ENCODE results near the gene PFDN1. TPM values are rescaled to one million over a fixed set of nuclear protein-coding genes. Genes with fewer than 3 reads are reported as not detected.

PFDN1 gene
- total and polyA plus RNA-seq, 2 experiments from 2014 or later, result 84.1 to 98.0 TPM

DNA sequence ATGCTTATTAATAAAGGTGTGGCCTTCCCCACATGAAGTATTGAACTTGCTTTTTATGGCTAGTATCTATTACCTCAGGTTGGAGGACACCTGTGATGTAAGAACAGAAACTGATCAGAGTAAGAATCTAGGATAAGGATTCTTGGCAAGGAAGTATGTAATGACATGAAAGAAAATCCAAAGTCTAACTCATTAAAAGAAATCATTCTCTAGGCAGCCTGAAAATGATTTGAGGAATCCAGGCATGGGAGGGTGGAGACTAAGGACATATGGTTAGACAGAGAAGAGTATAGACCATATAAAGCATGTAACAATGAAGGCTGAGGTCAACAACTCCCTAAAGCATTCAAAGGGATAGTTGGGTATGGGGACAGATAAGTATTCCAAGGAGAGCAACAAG lies 32.9 kb downstream of the PFDN1 start:
- Histone ChIP-seq H3K27me3 (no peaks in the 10 kb centered on the region), H3K79me2 (peaks cover 38% of the 10 kb centered on the region), H4K20me1 (ENCODE audit: insufficient read depth, poor library complexity, severe bottlenecking) (no peaks in the 10 kb centered on the region), H3K9me2 (replicated peaks; ENCODE audit: insufficient read depth) (no peaks in the 10 kb centered on the region), H3K36me3 (replicated peaks; ENCODE audit: insufficient read depth, low read depth) (no peaks in the 10 kb centered on the region), H3K4me2 (no peak overlapping the region), H2AFZ (no peak overlapping the region), H3K4me1 (ENCODE audit: insufficient read depth) (no peaks in the 10 kb centered on the region), H3K27ac (no peak overlapping the region), H3K9me3 (ENCODE audit: low read depth) (no peaks in the 10 kb centered on the region), H3K4me3 (no peak overlapping the region)
- TF ChIP-seq, protein P1, sequence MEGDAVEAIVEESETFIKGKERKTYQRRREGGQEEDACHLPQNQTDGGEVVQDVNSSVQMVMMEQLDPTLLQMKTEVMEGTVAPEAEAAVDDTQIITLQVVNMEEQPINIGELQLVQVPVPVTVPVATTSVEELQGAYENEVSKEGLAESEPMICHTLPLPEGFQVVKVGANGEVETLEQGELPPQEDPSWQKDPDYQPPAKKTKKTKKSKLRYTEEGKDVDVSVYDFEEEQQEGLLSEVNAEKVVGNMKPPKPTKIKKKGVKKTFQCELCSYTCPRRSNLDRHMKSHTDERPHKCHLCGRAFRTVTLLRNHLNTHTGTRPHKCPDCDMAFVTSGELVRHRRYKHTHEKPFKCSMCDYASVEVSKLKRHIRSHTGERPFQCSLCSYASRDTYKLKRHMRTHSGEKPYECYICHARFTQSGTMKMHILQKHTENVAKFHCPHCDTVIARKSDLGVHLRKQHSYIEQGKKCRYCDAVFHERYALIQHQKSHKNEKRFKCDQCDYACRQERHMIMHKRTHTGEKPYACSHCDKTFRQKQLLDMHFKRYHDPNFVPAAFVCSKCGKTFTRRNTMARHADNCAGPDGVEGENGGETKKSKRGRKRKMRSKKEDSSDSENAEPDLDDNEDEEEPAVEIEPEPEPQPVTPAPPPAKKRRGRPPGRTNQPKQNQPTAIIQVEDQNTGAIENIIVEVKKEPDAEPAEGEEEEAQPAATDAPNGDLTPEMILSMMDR (IDR thresholded peaks at IDR 0.05; ENCODE audit: poor library complexity), result no peak
- no peak for TF ChIP-seq EZH2phosphoT487 (IDR thresholded peaks at IDR 0.05; ENCODE audit: low read depth, severe bottlenecking, unreplicated experiment)
- no peak for TF ChIP-seq EZH2 (IDR thresholded peaks at IDR 0.05; ENCODE audit: borderline replicate concordance)
- DNase-seq (ENCODE audit: low spot score), result no peak

DNA sequence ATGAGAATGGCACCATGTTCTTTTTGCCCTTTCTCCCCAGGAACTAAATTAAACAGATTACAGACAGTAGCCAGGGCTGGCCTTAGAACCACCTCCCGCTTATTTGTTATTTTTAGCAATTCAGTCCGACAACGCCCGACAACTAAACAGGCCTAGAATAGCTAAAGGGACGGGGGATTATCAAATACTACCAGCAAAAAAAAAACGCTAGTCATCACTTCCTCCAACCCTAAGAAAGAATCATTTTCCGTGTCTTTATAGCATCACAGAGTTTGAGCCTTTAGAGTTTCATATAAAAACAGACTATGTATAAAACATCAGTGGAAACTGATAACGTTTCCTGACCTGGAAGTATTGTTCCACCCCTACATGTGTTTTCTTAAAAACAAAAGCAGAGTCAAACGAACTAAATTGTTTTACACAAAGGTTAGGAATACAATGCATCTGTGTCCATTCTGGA lies 35.3 kb downstream of the PFDN1 start:
- Histone ChIP-seq H3K9me3 (ENCODE audit: low read depth) (no peaks in the 10 kb centered on the region), H3K79me2 (peaks cover 47% of the 10 kb centered on the region), H3K27me3 (no peaks in the 10 kb centered on the region), H3K4me3 (no peak overlapping the region), H3K4me2 (no peak overlapping the region), H4K20me1 (ENCODE audit: insufficient read depth, poor library complexity, severe bottlenecking) (no peaks in the 10 kb centered on the region), H3K36me3 (replicated peaks; ENCODE audit: insufficient read depth, low read depth) (no peaks in the 10 kb centered on the region), H3K27ac (no peak overlapping the region), H3K4me1 (ENCODE audit: insufficient read depth) (no peaks in the 10 kb centered on the region), H2AFZ (no peak overlapping the region), H3K9me2 (replicated peaks; ENCODE audit: insufficient read depth) (no peaks in the 10 kb centered on the region)
- DNase-seq (ENCODE audit: low spot score), result no peak
- no peak for TF ChIP-seq EZH2 (IDR thresholded peaks at IDR 0.05; ENCODE audit: borderline replicate concordance)
- TF ChIP-seq, protein P1 (IDR thresholded peaks at IDR 0.05; ENCODE audit: poor library complexity), result no peak
- no peak for TF ChIP-seq EZH2phosphoT487 (IDR thresholded peaks at IDR 0.05; ENCODE audit: low read depth, severe bottlenecking, unreplicated experiment)
- WGBS (ENCODE audit: low lambda C conversion rate, missing lambda C conversion rate), result 69% methylated on average over 9 of the region's 9 CpGs

DNA sequence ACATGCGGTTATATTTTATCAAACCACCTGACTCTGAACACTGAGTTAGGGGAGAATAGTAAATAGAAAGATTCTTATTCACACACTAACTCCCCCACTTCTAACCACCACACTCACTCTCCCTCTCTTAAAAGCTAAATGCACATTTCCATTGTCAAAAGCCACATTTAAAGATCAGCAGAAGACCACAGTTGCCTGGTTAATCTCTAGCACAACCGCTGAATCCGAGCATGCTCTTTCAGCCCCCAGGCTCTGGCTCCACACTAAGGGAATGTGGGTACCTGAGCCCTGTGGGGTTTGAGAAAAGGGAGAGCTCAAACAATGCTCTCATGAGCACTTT lies 35.7 kb downstream of the PFDN1 start:
- Histone ChIP-seq H3K9me3 (ENCODE audit: low read depth) (no peaks in the 10 kb centered on the region), H3K27me3 (no peaks in the 10 kb centered on the region), H3K36me3 (replicated peaks; ENCODE audit: insufficient read depth, low read depth) (no peaks in the 10 kb centered on the region), H3K79me2 (peaks cover 49% of the 10 kb centered on the region), H3K4me3 (no peak overlapping the region), H3K4me2 (no peak overlapping the region), H3K27ac (no peak overlapping the region), H3K9me2 (replicated peaks; ENCODE audit: insufficient read depth) (no peaks in the 10 kb centered on the region), H2AFZ (no peak overlapping the region), H3K4me1 (ENCODE audit: insufficient read depth) (peaks cover 3% of the 10 kb centered on the region), H4K20me1 (ENCODE audit: insufficient read depth, poor library complexity, severe bottlenecking) (no peaks in the 10 kb centered on the region)
- 70% methylated on average over 3 of the region's 3 CpGs for WGBS (ENCODE audit: low lambda C conversion rate, missing lambda C conversion rate)
- no peak for TF ChIP-seq EZH2phosphoT487 (IDR thresholded peaks at IDR 0.05; ENCODE audit: low read depth, severe bottlenecking, unreplicated experiment)
- TF ChIP-seq EZH2 (IDR thresholded peaks at IDR 0.05; ENCODE audit: borderline replicate concordance), result no peak
- TF ChIP-seq, protein P1 (IDR thresholded peaks at IDR 0.05; ENCODE audit: poor library complexity), result no peak
- DNase-seq (ENCODE audit: low spot score), result no peak

Measured in hepatocyte (in vitro differentiated cells).